Tibial nerve (tissue), 4 donors: ENCODE results near the gene NEB.

ENCODE experiments used
- CTCF ChIP-seq, 5 experiments: fragments of 200-600 bp in 3 of 5; fragments of 450-650 bp in 2 of 5; sonication (generic) in 3 of 5; IDR thresholded peaks; one replicate each; pipeline ENCODE4 v1.5.1; 2016 to 2019; ENCODE audit warnings: antibody characterized with exemption in 5 of 5, mild to moderate bottlenecking in 3 of 5, moderate library complexity in 2 of 5
- EP300 ChIP-seq, 2 donors: sonication (generic); formaldehyde crosslinking; IDR thresholded peaks; one replicate each; pipeline ENCODE4 v1.6.1; 2017; ENCODE audit warnings: antibody characterized with exemption in 2 of 2, mild to moderate bottlenecking in 1 of 2
- POLR2A ChIP-seq, 2 donors: fragments of 450-650 bp; IDR thresholded peaks; one replicate each; pipeline ENCODE4 v1.6.1; 2017; ENCODE audit warnings: antibody characterized with exemption in 2 of 2, mild to moderate bottlenecking in 2 of 2, moderate library complexity in 2 of 2

GRCh38 chr2:151771599-151772358 lies 37.5 kb upstream of the NEB start:
- TF ChIP-seq CTCF (IDR thresholded peaks at IDR 0.05) (no peak), POLR2A (IDR thresholded peaks at IDR 0.05) (no peak), EP300 (IDR thresholded peaks at IDR 0.05) (no peak)
